ENCODE data around the gene RUNX1. TPM values are rescaled to one million over a fixed set of nuclear protein-coding genes. Genes with fewer than 3 reads are reported as not detected.

Gene RUNX1
- polyA plus RNA-seq, 3 donors: 6.2 to 49.7 (median 8.7) TPM

DNA sequence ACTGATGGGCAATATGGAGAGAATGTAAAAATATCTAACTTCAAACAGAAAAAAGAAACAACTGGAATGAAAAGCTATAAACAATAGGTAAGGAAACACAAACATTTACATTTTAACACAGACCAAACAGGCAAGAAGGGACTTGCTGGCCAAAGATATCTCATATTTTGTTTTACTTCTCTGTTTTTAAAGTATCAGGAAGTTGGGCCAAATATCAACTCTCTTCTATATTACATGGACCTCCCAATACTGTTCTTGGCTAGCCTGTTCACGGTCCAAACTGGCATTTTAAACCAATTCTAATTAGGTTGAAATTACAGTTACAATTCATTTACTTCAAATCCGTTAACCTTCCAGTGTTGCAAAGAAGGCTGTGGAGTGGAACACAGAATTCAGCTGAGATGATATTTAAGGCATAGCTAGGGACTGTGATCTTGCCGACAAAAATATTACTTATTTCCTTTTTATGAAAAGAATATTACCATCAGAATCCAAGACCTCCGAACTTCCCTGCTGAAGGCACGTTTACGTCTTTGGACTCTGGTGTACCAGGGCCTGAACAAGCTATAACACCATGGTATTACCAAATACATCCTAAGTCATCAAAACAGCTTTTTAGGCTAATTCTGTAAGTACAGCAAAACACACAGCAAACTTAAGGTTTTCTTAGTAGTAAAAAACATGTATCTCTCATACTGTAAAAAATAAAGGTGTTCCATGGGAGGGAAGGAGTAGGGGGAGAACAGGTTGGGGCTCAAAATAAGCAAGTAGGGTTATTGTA is 165.4 kb downstream of the RUNX1 start:
- H3K4me3 Mint-ChIP-seq: peak overlapping the region; percentile 87 to 98
- Histone ChIP-seq H3K36me3 (replicated peaks in 1 of 2; ENCODE audit: control insufficient read depth in 1 of 2, insufficient read depth in 2 of 2, low read length in 2 of 2) (peaks cover 19% of the 10 kb centered on the region in 2 donors), H3K4me3 (replicated peaks in 1 of 3; ENCODE audit: low read depth in 2 of 3, low read length in 3 of 3) (peak overlapping the region; percentile 22 to 96 (median 87)), H3K9me3 (replicated peaks in 1 of 2; ENCODE audit: control insufficient read depth in 1 of 2, insufficient read depth in 1 of 2, low read length in 2 of 2) (no peaks in the 10 kb centered on the region), H3K27ac (ENCODE audit: low read depth in 1 of 2, low read length in 2 of 2) (peak overlapping the region; percentile 15 to 98), H3K79me2 (ENCODE audit: insufficient read depth, low read length) (peaks cover 92% of the 10 kb centered on the region), H2AFZ (ENCODE audit: insufficient read depth, low read depth, low read length, poor library complexity, severe bottlenecking) (no peak overlapping the region), H3K27me3 (ENCODE audit: control insufficient read depth in 2 of 2, insufficient read depth in 2 of 2, low read length in 2 of 2) (no peaks in the 10 kb centered on the region), H3K9ac (ENCODE audit: insufficient read depth, low read length, poor library complexity, severe bottlenecking) (peak overlapping the region; percentile 99), H4K20me1 (ENCODE audit: insufficient read depth, low read length) (peaks cover 83% of the 10 kb centered on the region), H3K4me1 (ENCODE audit: control insufficient read depth in 1 of 2, insufficient read depth in 2 of 2, low read length in 2 of 2) (peaks cover 40 to 51% of the 10 kb centered on the region in 2 donors), H3K4me2 (replicated peaks; ENCODE audit: extremely low read depth, low read length, poor library complexity, severe bottlenecking) (peak overlapping the region; percentile 87)
- peak in 2 of 3 donors; percentile 42 to 65 for DNase-seq
- peaks cover 0 to 2% (median 0%) of the 10 kb centered on the region in 7 donors for H3K9me3 Mint-ChIP-seq
- peak overlapping the region; percentile 91 to 99 (median 96) for H3K27ac Mint-ChIP-seq
- H3K36me3 Mint-ChIP-seq: peaks cover 19 to 30% of the 10 kb centered on the region in 2 donors
- peaks cover 53% of the 10 kb centered on the region for H3K4me1 Mint-ChIP-seq
- H3K27me3 Mint-ChIP-seq (ENCODE audit: low read depth in 3 of 3): peaks cover 0 to 3% (median 0%) of the 10 kb centered on the region in 3 donors
- WGBS (ENCODE audit: insufficient coverage): 7% methylated on average over 3 of the region's 6 CpGs
- intact Hi-C loops (cut with micrococcal nuclease): loop anchor here in 1 of 2 donors (2.0 to 5.0 kb wide), 2 partner anchors 46 to 75 kb away; no protein-coding TSS in a partner anchor
- TF ChIP-seq, protein P1, sequence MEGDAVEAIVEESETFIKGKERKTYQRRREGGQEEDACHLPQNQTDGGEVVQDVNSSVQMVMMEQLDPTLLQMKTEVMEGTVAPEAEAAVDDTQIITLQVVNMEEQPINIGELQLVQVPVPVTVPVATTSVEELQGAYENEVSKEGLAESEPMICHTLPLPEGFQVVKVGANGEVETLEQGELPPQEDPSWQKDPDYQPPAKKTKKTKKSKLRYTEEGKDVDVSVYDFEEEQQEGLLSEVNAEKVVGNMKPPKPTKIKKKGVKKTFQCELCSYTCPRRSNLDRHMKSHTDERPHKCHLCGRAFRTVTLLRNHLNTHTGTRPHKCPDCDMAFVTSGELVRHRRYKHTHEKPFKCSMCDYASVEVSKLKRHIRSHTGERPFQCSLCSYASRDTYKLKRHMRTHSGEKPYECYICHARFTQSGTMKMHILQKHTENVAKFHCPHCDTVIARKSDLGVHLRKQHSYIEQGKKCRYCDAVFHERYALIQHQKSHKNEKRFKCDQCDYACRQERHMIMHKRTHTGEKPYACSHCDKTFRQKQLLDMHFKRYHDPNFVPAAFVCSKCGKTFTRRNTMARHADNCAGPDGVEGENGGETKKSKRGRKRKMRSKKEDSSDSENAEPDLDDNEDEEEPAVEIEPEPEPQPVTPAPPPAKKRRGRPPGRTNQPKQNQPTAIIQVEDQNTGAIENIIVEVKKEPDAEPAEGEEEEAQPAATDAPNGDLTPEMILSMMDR (IDR thresholded peaks at IDR 0.05): no peak

DNA sequence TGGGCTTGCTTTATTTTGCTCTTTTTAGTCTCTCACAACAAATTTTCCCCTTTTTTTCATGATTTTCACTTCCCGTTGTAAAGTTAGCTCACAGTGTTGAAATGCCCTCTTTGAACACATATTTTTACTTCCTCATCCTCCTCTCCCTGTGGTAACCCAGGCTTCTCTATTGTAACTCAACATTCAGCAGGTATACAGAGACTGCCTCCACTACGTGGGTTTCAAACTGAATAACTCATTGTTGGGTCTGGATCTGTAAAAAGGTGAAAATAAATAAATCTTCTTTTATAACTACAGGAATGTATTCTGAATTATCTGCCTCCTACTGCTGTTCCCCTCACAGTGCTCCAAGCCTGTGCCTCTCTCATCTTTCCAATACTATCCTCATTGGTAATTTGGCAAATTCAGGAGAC is 166.4 kb downstream of the RUNX1 start:
- no CpG with 5 or more reads among the region's 2 CpGs for WGBS (ENCODE audit: insufficient coverage)
- Mint-ChIP-seq H3K36me3 (peaks cover 28 to 39% of the 10 kb centered on the region in 2 donors), H3K27me3 (ENCODE audit: low read depth in 3 of 3) (peaks cover 0 to 3% (median 0%) of the 10 kb centered on the region in 3 donors), H3K27ac (peak overlapping the region; percentile 91 to 99 (median 96)), H3K4me1 (peaks cover 55% of the 10 kb centered on the region), H3K9me3 (no peaks in the 10 kb centered on the region), H3K4me3 (peak overlapping the region; percentile 87 to 98)
- H4K20me1 ChIP-seq (ENCODE audit: insufficient read depth, low read length): peaks cover 91% of the 10 kb centered on the region
- H3K9ac ChIP-seq (ENCODE audit: insufficient read depth, low read length, poor library complexity, severe bottlenecking): peak overlapping the region; percentile 99
- no peaks in the 10 kb centered on the region for H3K9me3 ChIP-seq (replicated peaks in 1 of 2; ENCODE audit: control insufficient read depth in 1 of 2, insufficient read depth in 1 of 2, low read length in 2 of 2)
- peaks cover 27% of the 10 kb centered on the region in 2 donors for H3K36me3 ChIP-seq (replicated peaks in 1 of 2; ENCODE audit: control insufficient read depth in 1 of 2, insufficient read depth in 2 of 2, low read length in 2 of 2)
- peak overlapping the region; percentile 37 to 98 for H3K27ac ChIP-seq (ENCODE audit: low read depth in 1 of 2, low read length in 2 of 2)
- peak; percentile 71 to 91 (median 88) for DNase-seq
- intact Hi-C loops (cut with micrococcal nuclease): loop anchor here in 1 of 2 donors (2.0 to 5.0 kb wide), 2 partner anchors 45 to 74 kb away; no protein-coding TSS in a partner anchor
- peak overlapping the region; percentile 87 for H3K4me2 ChIP-seq (replicated peaks; ENCODE audit: extremely low read depth, low read length, poor library complexity, severe bottlenecking)
- H3K4me1 ChIP-seq (ENCODE audit: control insufficient read depth in 1 of 2, insufficient read depth in 2 of 2, low read length in 2 of 2): peaks cover 40 to 51% of the 10 kb centered on the region in 2 donors
- H3K79me2 ChIP-seq (ENCODE audit: insufficient read depth, low read length): peaks cover 100% of the 10 kb centered on the region
- no peaks in the 10 kb centered on the region for H3K27me3 ChIP-seq (ENCODE audit: control insufficient read depth in 2 of 2, insufficient read depth in 2 of 2, low read length in 2 of 2)
- TF ChIP-seq, protein P1 (IDR thresholded peaks at IDR 0.05): no peak
- H3K4me3 ChIP-seq (replicated peaks in 1 of 3; ENCODE audit: low read depth in 2 of 3, low read length in 3 of 3): peak overlapping the region; percentile 22 to 96 (median 87)
- H2AFZ ChIP-seq (ENCODE audit: insufficient read depth, low read depth, low read length, poor library complexity, severe bottlenecking): no peak overlapping the region
